Stomach (tissue), 9 donors: Measurements from ENCODE around the gene EIF3C. TPM values are rescaled to one million over a fixed set of nuclear protein-coding genes. Genes with fewer than 3 reads are reported as not detected.
"Not testable (repeated sequence)": the region's sequence is repeated elsewhere in the genome, so short reads cannot be mapped to it uniquely, and the experiment has no call there.

ENCODE experiments used
- DNase-seq, 2 donors: peaks; one replicate each; pipeline versions ENCODE4 v3.0.0 to v3.0.0-alpha.2; 2013 to 2019
- H3K27ac ChIP-seq, 5 donors: fragments of 200-600 bp in 4 of 5; sonication (generic) in 4 of 5; one replicate each; pipeline ENCODE4 v1.5.1; 2013 to 2019; ENCODE audit warnings: mild to moderate bottlenecking in 1 of 5, moderate library complexity in 1 of 5
- H3K27me3 ChIP-seq, 3 donors: fragments of 200-600 bp; sonication (generic); one replicate each; pipeline ENCODE4 v1.5.1; 2017 to 2019; ENCODE audit warnings: mixed run types in 1 of 3
- H3K36me3 ChIP-seq, 4 donors: fragments of 200-600 bp; sonication (generic); 1 replicate in 3 of 4; 2 replicates in 1 of 4; pipeline ENCODE4 v1.5.1; 2016 to 2019
- H3K4me1 ChIP-seq, 4 donors: fragments of 200-600 bp; sonication (generic); one replicate each; pipeline ENCODE4 v1.5.1; 2016 to 2019
- H3K4me3 ChIP-seq, 4 donors: fragments of 200-600 bp; sonication (generic) in 3 of 4; one replicate each; pipeline ENCODE4 v1.5.1; 2016 to 2019; ENCODE audit warnings: mild to moderate bottlenecking in 1 of 4
- H3K9me3 ChIP-seq, 4 donors: fragments of 200-600 bp; sonication (generic); one replicate each; pipeline ENCODE4 v1.5.1; 2016 to 2019
- WGBS, 5 donors: extraction: QIAGEN DNeasy Blood & Tissue Kit in 3 of 5; methylation state at CpG; one replicate each; pipeline versions ENCODE4 v1.1.5 to v1.1.7; 2013 to 2018; 5-methylcytosine and 5-hydroxymethylcytosine counted together
- intact Hi-C: fragments of 100-400 bp; cut with DNase I; formaldehyde crosslinking; loops from one replicate; pipeline ENCODE4 v1.15.1; 2023; ENCODE audit warnings: low total_unique reads
- polyA plus RNA-seq, 3 donors: library from polyadenylated mRNA; stranded (reverse); fragments of 200-250 nt; gene quantifications; one replicate each; pipeline ENCODE4 v1.2.3, GENCODE V29; 2013
- total RNA-seq, 5 donors: library from RNA; depleted of rRNA; stranded (reverse); fragments of >200 nt; gene quantifications; one replicate each; pipeline versions ENCODE4 v1.1.0 to v1.2.3, GENCODE V29; 2014 to 2016
- donor health status: healthy with polysubstance abuse.
- donor health status: Bipolar disorder and iron deficiency.
- donor health status: healthy.

Gene EIF3C
- total and polyA plus RNA-seq, 8 donors: 147 to 1,037 (median 484) TPM

GRCh38 chr16:28700349-28700748, 10.9 kb upstream of the EIF3C start:
- H3K27ac ChIP-seq, DNase-seq, H3K4me3 ChIP-seq, H3K9me3 ChIP-seq, intact Hi-C loops, H3K4me1 ChIP-seq, H3K27me3 ChIP-seq, H3K36me3 ChIP-seq: not testable (repeated sequence)
- WGBS, 5 donors: 92 to 98% (median 94%) methylated on average over 5 to 17 of the region's 19 CpGs; no CpG with 5 or more reads in 2 of the 5 donors

GRCh38 chr16:28701384-28701783, 9.9 kb upstream of the EIF3C start:
- WGBS, 5 donors: no CpG with 5 or more reads among the region's 8 CpGs
- H3K4me3 ChIP-seq, H3K36me3 ChIP-seq, intact Hi-C loops, H3K27ac ChIP-seq, H3K9me3 ChIP-seq, H3K4me1 ChIP-seq, DNase-seq, H3K27me3 ChIP-seq: not testable (repeated sequence)

- intact Hi-C loops, H3K27me3 ChIP-seq, H3K36me3 ChIP-seq, H3K4me1 ChIP-seq, H3K27ac ChIP-seq, H3K9me3 ChIP-seq, H3K4me3 ChIP-seq, DNase-seq: not testable (repeated sequence)
- WGBS, 5 donors: 64 to 70% (median 70%) methylated on average over 3 to 5 of the region's 7 CpGs; no CpG with 5 or more reads in 2 of the 5 donors
Measured at GRCh38 chr16:28704246-28704645, 7.0 kb upstream of the EIF3C start.

GRCh38 chr16:28722852-28723650, 11.8 kb downstream of the EIF3C start:
- H3K27me3 ChIP-seq, DNase-seq, intact Hi-C loops: not testable (repeated sequence)

GRCh38 chr16:28731253-28731652, 20.0 kb downstream of the EIF3C start:
- DNase-seq, H3K9me3 ChIP-seq, H3K4me3 ChIP-seq, intact Hi-C loops, H3K27ac ChIP-seq, H3K27me3 ChIP-seq, H3K4me1 ChIP-seq: not testable (repeated sequence)
- peaks cover 0 to 10% (median 0%) of the 10 kb centered on the region in 4 donors for H3K36me3 ChIP-seq
- no CpG with 5 or more reads among the region's 5 CpGs for WGBS, 5 donors

More at GRCh38 chr16:28722852-28723650, 11.8 kb downstream of the EIF3C start:
- H3K4me3 ChIP-seq, H3K4me1 ChIP-seq, H3K9me3 ChIP-seq, H3K27ac ChIP-seq, H3K36me3 ChIP-seq: not testable (repeated sequence)
- WGBS, 5 donors: 84 to 96% (median 94%) methylated on average over 10 to 15 of the region's 15 CpGs

- H3K4me1 ChIP-seq, H3K27ac ChIP-seq, H3K27me3 ChIP-seq, intact Hi-C loops, H3K9me3 ChIP-seq, H3K4me3 ChIP-seq, DNase-seq: not testable (repeated sequence)
- 79% methylated on average over 2 of the region's 9 CpGs; no CpG with 5 or more reads in 4 of the 5 donors for WGBS, 5 donors
- H3K36me3 ChIP-seq: peaks cover 0 to 10% (median under 1%) of the 10 kb centered on the region in 4 donors
Measured at GRCh38 chr16:28732455-28733124, 21.3 kb downstream of the EIF3C start.

GRCh38 chr16:28739787-28740186, 28.5 kb downstream of the EIF3C start:
- H3K36me3 ChIP-seq, intact Hi-C loops, H3K27me3 ChIP-seq, H3K4me1 ChIP-seq, H3K9me3 ChIP-seq, DNase-seq, H3K27ac ChIP-seq, H3K4me3 ChIP-seq: not testable (repeated sequence)
- WGBS, 5 donors: 0 to 12% (median 0%) methylated on average over 2 to 5 of the region's 9 CpGs; no CpG with 5 or more reads in 2 of the 5 donors

- H3K4me3 ChIP-seq, DNase-seq, H3K27me3 ChIP-seq: not testable (repeated sequence)
Measured at GRCh38 chr16:28740631-28741030, 29.4 kb downstream of the EIF3C start.

GRCh38 chr16:28741295-28741694, 30.0 kb downstream of the EIF3C start:
- DNase-seq, H3K4me3 ChIP-seq, intact Hi-C loops, H3K4me1 ChIP-seq, H3K9me3 ChIP-seq, H3K36me3 ChIP-seq, H3K27me3 ChIP-seq, H3K27ac ChIP-seq: not testable (repeated sequence)
- 69 to 78% (median 76%) methylated on average over 3 to 5 of the region's 9 CpGs; no CpG with 5 or more reads in 1 of the 5 donors for WGBS, 5 donors

More at GRCh38 chr16:28740631-28741030, 29.4 kb downstream of the EIF3C start:
- H3K36me3 ChIP-seq, H3K9me3 ChIP-seq, H3K27ac ChIP-seq, intact Hi-C loops, H3K4me1 ChIP-seq: not testable (repeated sequence)
- WGBS, 5 donors: 0 to 20% (median 3%) methylated on average over 1 to 14 of the region's 27 CpGs; no CpG with 5 or more reads in 1 of the 5 donors

GRCh38 chr16:28746618-28747350, 35.5 kb downstream of the EIF3C start:
- WGBS, 5 donors: 0 to 29% (median 16%) methylated on average over 3 to 27 of the region's 62 CpGs
- H3K36me3 ChIP-seq, H3K9me3 ChIP-seq, H3K27ac ChIP-seq, H3K4me1 ChIP-seq, H3K27me3 ChIP-seq, DNase-seq, H3K4me3 ChIP-seq, intact Hi-C loops: not testable (repeated sequence)
